HEK293 (cell line): Measurements from ENCODE around the gene HRCT1.
A peak's percentile ranks its signal among the peaks of the same experiment; 100 is the strongest.

ENCODE experiments used
- CTCF ChIA-PET: fragments of 350-600 bp; formaldehyde crosslinking; extraction: SDS; loops from one replicate; lab custom pipeline; 2021; ENCODE audit warnings: antibody characterized with exemption; lab: Yijun Ruan, JAX
- POLR2A ChIA-PET: fragments of 300-600 bp; formaldehyde crosslinking; extraction: SDS; loops from one replicate; lab custom pipeline; 2020; ENCODE audit warnings: antibody characterized with exemption, inconsistent platforms; lab: Yijun Ruan, JAX
- H3K27ac ChIP-seq: fragments of 200-500 bp; sonication (Bioruptor generic); 2 replicates; pipeline ENCODE4 v1.5.1; 2014; ENCODE audit warnings: low read depth, low read length, control low read depth, inconsistent platforms; ENCODE audit errors: extremely low read depth
- H3K36me3 ChIP-seq, 2 experiments: fragments of 200-500 bp in 1 of 2; sonication (Bioruptor generic) in 1 of 2; 1 replicate in 1 of 2; 2 replicates in 1 of 2; pipeline ENCODE4 v1.5.1; 2014 to 2017; ENCODE audit warnings: inconsistent platforms in 2 of 2, low read length in 2 of 2; ENCODE audit not compliant: control insufficient read depth in 2 of 2, insufficient read depth in 1 of 2
- H3K4me1 ChIP-seq: fragments of 200-500 bp; sonication (Bioruptor generic); 2 replicates; pipeline ENCODE4 v1.5.1; 2014; ENCODE audit warnings: mild to moderate bottlenecking, low read length, inconsistent platforms; ENCODE audit not compliant: control insufficient read depth, insufficient read depth
- H3K4me3 ChIP-seq: 2 replicates; pipeline ENCODE4 v1.5.1; 2011; ENCODE audit warnings: low read depth, mild to moderate bottlenecking, control low read depth, low read length, moderate library complexity
- H3K9me3 ChIP-seq: fragments of 200-500 bp; sonication (Bioruptor generic); 2 replicates; pipeline ENCODE4 v1.5.1; 2014; ENCODE audit warnings: low read depth, low read length, inconsistent platforms; ENCODE audit not compliant: control insufficient read depth, insufficient read depth
- GLI4 ChIP-seq: fragments of 450-650 bp; formaldehyde crosslinking; IDR thresholded peaks from 2 replicates; pipeline ENCODE4 v1.5.1; 2016; ENCODE audit warnings: missing biosample characterization, missing genetic modification characterization
- IKZF3 ChIP-seq: fragments of 450-650 bp; IDR thresholded peaks from 2 replicates; pipeline ENCODE4 v1.5.0; 2018; ENCODE audit warnings: missing biosample characterization, mild to moderate bottlenecking, missing genetic modification characterization, moderate library complexity
- KLF7 ChIP-seq: fragments of 450-650 bp; formaldehyde crosslinking; IDR thresholded peaks from 2 replicates; pipeline ENCODE4 v1.5.1; 2016; ENCODE audit warnings: missing biosample characterization, missing genetic modification characterization, borderline replicate concordance
- PRDM10 ChIP-seq: fragments of 450-650 bp; formaldehyde crosslinking; IDR thresholded peaks from 2 replicates; pipeline ENCODE4 v1.5.1; 2016; ENCODE audit warnings: missing biosample characterization, missing genetic modification characterization
- REST ChIP-seq: fragments of 450-650 bp; formaldehyde crosslinking; IDR thresholded peaks from 2 replicates; pipeline ENCODE4 v1.5.1; 2016; ENCODE audit warnings: missing biosample characterization, missing genetic modification characterization
- SP3 ChIP-seq: fragments of 450-650 bp; formaldehyde crosslinking; IDR thresholded peaks from 2 replicates; pipeline ENCODE4 v1.5.1; 2016; ENCODE audit warnings: missing biosample characterization, missing genetic modification characterization
- TCF7L2 ChIP-seq: IDR thresholded peaks from 2 replicates; pipeline ENCODE4 v1.6.1; 2011; ENCODE audit warnings: low read depth, mild to moderate bottlenecking, inconsistent platforms, low read length, moderate library complexity, borderline replicate concordance
- ZBTB8A ChIP-seq: fragments of 450-650 bp; formaldehyde crosslinking; IDR thresholded peaks from 2 replicates; pipeline ENCODE4 v1.5.1; 2016; ENCODE audit warnings: missing biosample characterization, missing genetic modification characterization
- ZFP3 ChIP-seq: fragments of 450-650 bp; formaldehyde crosslinking; IDR thresholded peaks from 2 replicates; pipeline ENCODE4 v1.5.1; 2016; ENCODE audit warnings: low read depth, missing biosample characterization, missing genetic modification characterization
- ZNF112 ChIP-seq: fragments of 450-650 bp; formaldehyde crosslinking; IDR thresholded peaks from 2 replicates; pipeline ENCODE4 v1.5.0; 2017; ENCODE audit warnings: missing biosample characterization, missing genetic modification characterization
- ZNF114 ChIP-seq: fragments of 450-650 bp; formaldehyde crosslinking; IDR thresholded peaks from 2 replicates; pipeline ENCODE4 v1.5.0; 2017; ENCODE audit warnings: missing biosample characterization, missing genetic modification characterization
- ZNF169 ChIP-seq: fragments of 450-650 bp; formaldehyde crosslinking; IDR thresholded peaks from 2 replicates; pipeline ENCODE4 v1.5.1; 2016; ENCODE audit warnings: missing biosample characterization, missing genetic modification characterization
- ZNF239 ChIP-seq: fragments of 450-650 bp; formaldehyde crosslinking; IDR thresholded peaks from 2 replicates; pipeline ENCODE4 v1.5.1; 2016; ENCODE audit warnings: missing biosample characterization, missing genetic modification characterization
- ZNF426 ChIP-seq: fragments of 450-650 bp; formaldehyde crosslinking; IDR thresholded peaks from 2 replicates; pipeline ENCODE4 v1.5.1; 2017; ENCODE audit warnings: missing biosample characterization, missing genetic modification characterization, mild to moderate bottlenecking, inconsistent platforms, moderate library complexity
- ZNF521 ChIP-seq: fragments of 450-650 bp; formaldehyde crosslinking; IDR thresholded peaks from 2 replicates; pipeline ENCODE4 v1.5.1; 2017; ENCODE audit warnings: missing biosample characterization, mild to moderate bottlenecking, missing genetic modification characterization
- ZNF530 ChIP-seq: fragments of 450-650 bp; formaldehyde crosslinking; IDR thresholded peaks from 2 replicates; pipeline ENCODE4 v1.5.1; 2016; ENCODE audit warnings: low read depth, missing biosample characterization, missing genetic modification characterization
- ZNF645 ChIP-seq: fragments of 450-650 bp; formaldehyde crosslinking; IDR thresholded peaks from 2 replicates; pipeline ENCODE4; 2016; ENCODE audit warnings: missing biosample characterization, missing genetic modification characterization
- ZNF658 ChIP-seq: fragments of 450-650 bp; formaldehyde crosslinking; IDR thresholded peaks from 2 replicates; pipeline ENCODE4; 2016; ENCODE audit warnings: missing biosample characterization, missing genetic modification characterization
- ZSCAN18 ChIP-seq: fragments of 450-650 bp; formaldehyde crosslinking; IDR thresholded peaks from 2 replicates; pipeline ENCODE4 v1.5.1; 2016; ENCODE audit warnings: missing biosample characterization, missing genetic modification characterization

HRCT1 gene

GRCh38 chr9:35869621-35870216, 36.3 kb upstream of the HRCT1 start:
- no peak overlapping the region for H3K27ac ChIP-seq
- no peaks in the 10 kb centered on the region for H3K4me1 ChIP-seq
- H3K9me3 ChIP-seq, result no peaks in the 10 kb centered on the region
- TF ChIP-seq SP3 (tag by site-specific recombination), result no peak
- no peak for TF ChIP-seq GLI4
- TF ChIP-seq ZFP3 (tag by site-specific recombination), result no peak
- no peak for TF ChIP-seq ZNF530 (tag by site-specific recombination)
- TF ChIP-seq TCF7L2, result no peak
- no peak for TF ChIP-seq PRDM10 (tag by site-specific recombination)
- no peak for TF ChIP-seq ZNF658 (tag by site-specific recombination)
- TF ChIP-seq REST, result no peak
- TF ChIP-seq IKZF3 (tag by site-specific recombination), result no peak
- no peak for TF ChIP-seq ZNF521 (tag by site-specific recombination)
- POLR2A ChIA-PET, result no interaction called here
- no peak overlapping the region for H3K4me3 ChIP-seq
- CTCF ChIA-PET, result interaction anchor here (1.7 kb wide), 1 partner anchor 12 kb away, joined by 5 read pairs; no protein-coding TSS in a partner anchor
- no peaks in the 10 kb centered on the region for H3K36me3 ChIP-seq

GRCh38 chr9:35870351-35870923, 35.6 kb upstream of the HRCT1 start, which contains the start of gene OR13J1:
Gene OR13J1, minus strand, starts transcription at chr9:35870401. Its CDS starts 0 bp downstream, at chr9:35870401.
- TF ChIP-seq KLF7, result no peak
- no peak for TF ChIP-seq ZNF114 (tag by site-specific recombination)
- peak; percentile 66; the same call in 1 of the 2 replicates for TF ChIP-seq ZNF239
- TF ChIP-seq ZNF169, result no peak
- TF ChIP-seq ZNF426 (tag by site-specific recombination), result no peak
- no peak for TF ChIP-seq ZNF645 (tag by site-specific recombination)
- TF ChIP-seq ZSCAN18 (tag by site-specific recombination), result no peak
- TF ChIP-seq ZBTB8A (tag by site-specific recombination), result no peak
- TF ChIP-seq ZNF112 (tag by site-specific recombination), result no peak
- Histone ChIP-seq H3K4me3 (no peak within 1 kb of the TSS), H3K9me3 (no peaks in the 10 kb centered on the region), H3K4me1 (no peaks in the 10 kb centered on the region), H3K36me3 (no peaks in the 10 kb centered on the region), H3K27ac (no peak within 1 kb of the TSS)
- POLR2A ChIA-PET, result no interaction called here
- CTCF ChIA-PET, result interaction anchor here (0.6 to 1.7 kb wide), 3 partner anchors 12 to 295 kb away, joined by 3 to 5 read pairs (median 3); no protein-coding TSS in a partner anchor
